Spinal cord (tissue), 10 donors: Measurements from ENCODE around the gene LOXL3. TPM values are rescaled to one million over a fixed set of nuclear protein-coding genes. Genes with fewer than 3 reads are reported as not detected.

Experiments used
- DNase-seq, 6 donors: peaks; one replicate each; pipeline versions ENCODE4 v3.0.0 to v3.0.0-alpha.2; 2013 to 2015; ENCODE audit warnings: low spot score in 6 of 6, low read depth in 4 of 6
- H3K27ac ChIP-seq: one replicate; pipeline ENCODE4 v1.5.1; 2013; ENCODE audit warnings: low read depth, low read length, control low read depth
- H3K27me3 ChIP-seq: one replicate; pipeline ENCODE4 v1.6.1; 2013; ENCODE audit warnings: low read length; ENCODE audit not compliant: control insufficient read depth, insufficient read depth
- H3K36me3 ChIP-seq: one replicate; pipeline ENCODE4 v1.6.1; 2013; ENCODE audit warnings: low read length; ENCODE audit not compliant: control insufficient read depth, insufficient read depth
- H3K4me1 ChIP-seq: one replicate; pipeline ENCODE4 v1.6.1; 2013; ENCODE audit warnings: low read length; ENCODE audit not compliant: control insufficient read depth, insufficient read depth
- H3K4me3 ChIP-seq: one replicate; pipeline ENCODE4 v1.5.1; 2013; ENCODE audit warnings: low read depth, low read length, control low read depth
- H3K9me3 ChIP-seq: one replicate; pipeline ENCODE4 v1.6.1; 2013; ENCODE audit warnings: low read length; ENCODE audit not compliant: control insufficient read depth, insufficient read depth
- WGBS: methylation state at CpG from one replicate; pipeline ENCODE4 v1.1.5; 2013; ENCODE audit warnings: missing lambda C conversion rate; ENCODE audit not compliant: insufficient coverage; 5-methylcytosine and 5-hydroxymethylcytosine counted together
- polyA plus RNA-seq, 2 donors: library from polyadenylated mRNA; unstranded; fragments of 120-200 nt; gene quantifications; one replicate each; pipeline ENCODE4 v1.2.1, GENCODE V29; 2013; ENCODE audit not compliant: insufficient read length in 2 of 2
- total RNA-seq, 2 donors: library from RNA; depleted of rRNA in 1 of 2; stranded (reverse); fragments of 120-200 nt in 1 of 2; fragments of >200 nt in 1 of 2; gene quantifications; one replicate each; pipeline versions ENCODE4 v1.2.3 to v1.2.4, GENCODE V29; 2013 to 2014
- donor health status: healthy.

Gene LOXL3
- total and polyA plus RNA-seq, 4 donors = 10.5 to 18.8 (median 18.1) TPM

DNA sequence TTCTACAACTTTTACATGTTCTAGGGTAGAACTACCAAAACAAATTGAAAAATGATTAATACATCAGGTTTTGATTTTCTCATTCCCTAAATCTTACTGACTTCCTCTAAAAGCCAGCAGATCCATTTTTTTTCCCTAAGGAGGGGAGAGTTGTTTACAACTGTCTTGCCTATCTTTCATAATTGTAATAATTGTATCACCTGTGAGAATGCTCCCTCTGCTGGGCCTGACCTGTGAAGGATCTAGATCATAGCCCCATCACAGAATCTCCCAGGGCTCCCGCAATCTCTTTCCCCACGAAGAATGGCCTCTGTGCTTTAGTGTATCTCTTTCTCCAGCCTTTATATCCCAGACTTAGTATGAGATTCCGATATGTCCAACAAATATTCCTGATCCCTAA, 9.1 kb downstream of the LOXL3 start:
- Histone ChIP-seq H3K36me3 (peaks cover 5% of the 10 kb centered on the region), H3K4me1 (peaks cover 13% of the 10 kb centered on the region), H3K27me3 (peaks cover 3% of the 10 kb centered on the region), H3K4me3 (no peak overlapping the region), H3K9me3 (no peaks in the 10 kb centered on the region), H3K27ac (no peak overlapping the region)
- 95% methylated on average over 3 of the region's 3 CpGs for WGBS
- no peak for DNase-seq

DNA sequence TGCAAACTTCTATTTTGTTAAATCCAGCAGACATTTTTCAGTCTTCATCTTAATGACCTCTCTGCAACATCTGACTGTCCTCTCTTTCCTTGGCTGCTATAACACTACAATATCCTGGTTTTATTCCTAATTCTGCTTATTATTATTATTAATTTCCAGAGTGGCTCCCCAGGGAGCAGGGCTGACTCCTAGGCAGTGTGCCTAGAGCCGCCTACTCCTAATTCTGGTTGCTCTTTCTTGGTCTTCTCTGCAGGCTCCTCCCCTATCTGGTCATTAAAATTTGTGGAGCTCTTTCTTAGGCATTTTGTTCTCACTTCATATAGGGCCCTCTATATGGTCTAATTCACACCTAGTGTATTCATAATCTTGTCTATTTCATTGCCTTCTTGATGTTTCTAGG, 10.8 kb downstream of the LOXL3 start:
- Histone ChIP-seq H3K4me1 (no peaks in the 10 kb centered on the region), H3K9me3 (no peaks in the 10 kb centered on the region), H3K27ac (no peak overlapping the region), H3K36me3 (peaks cover 3% of the 10 kb centered on the region), H3K4me3 (no peak overlapping the region), H3K27me3 (no peaks in the 10 kb centered on the region)
- 100% methylated on average over 1 of the region's 1 CpG for WGBS
- DNase-seq = no peak

DNA sequence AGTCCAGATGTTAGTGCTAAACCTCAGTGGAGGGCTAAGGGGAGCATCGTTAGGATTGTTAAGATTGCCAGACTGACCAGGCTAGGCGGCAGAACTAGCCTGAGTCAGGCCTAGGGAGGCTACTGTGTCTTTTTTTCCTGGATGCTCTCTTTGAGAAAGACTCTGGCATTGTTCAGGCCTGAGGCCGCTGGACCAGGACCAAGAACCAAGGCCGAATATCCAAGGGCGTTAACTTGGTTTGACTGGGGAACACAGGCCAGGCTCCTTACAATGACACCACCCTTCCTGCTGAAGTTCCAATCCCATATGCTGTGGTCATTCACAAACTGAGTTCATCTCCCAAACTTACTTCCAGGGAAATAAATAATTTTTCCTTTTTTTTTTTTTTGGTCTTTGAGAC, 13.5 kb downstream of the LOXL3 start:
- WGBS = 76% methylated on average over 5 of the region's 5 CpGs
- no peaks in the 10 kb centered on the region for H3K9me3 ChIP-seq
- peaks cover 17% of the 10 kb centered on the region for H3K36me3 ChIP-seq
- H3K27ac ChIP-seq = no peak overlapping the region
- no peaks in the 10 kb centered on the region for H3K4me1 ChIP-seq
- H3K27me3 ChIP-seq = no peaks in the 10 kb centered on the region
- no peak overlapping the region for H3K4me3 ChIP-seq
- no peak for DNase-seq

DNA sequence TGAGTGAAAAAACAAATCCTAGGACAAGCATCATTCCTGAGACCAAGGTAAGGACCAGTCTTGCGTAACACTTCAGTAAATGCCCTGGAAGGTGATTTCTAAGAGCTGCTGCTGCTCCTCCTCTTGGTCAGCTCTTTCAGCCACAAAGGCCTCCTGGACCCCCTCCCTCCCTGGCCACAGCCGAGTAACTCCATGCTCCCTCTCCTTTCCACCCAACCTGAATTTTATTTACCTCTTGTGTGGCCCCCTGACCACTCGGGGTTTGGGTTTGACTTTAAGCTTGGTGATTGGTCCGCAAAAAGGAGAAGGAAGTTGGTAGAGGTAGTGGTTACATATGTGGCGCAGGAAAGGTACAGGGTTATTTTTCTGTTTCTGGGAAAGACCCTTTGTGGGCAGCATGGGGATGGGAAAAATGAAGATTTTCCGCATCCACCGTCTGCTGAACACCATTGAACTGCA, 14.8 kb downstream of the LOXL3 start:
- no peak overlapping the region for H3K27ac ChIP-seq
- no peaks in the 10 kb centered on the region for H3K27me3 ChIP-seq
- peaks cover 31% of the 10 kb centered on the region for H3K36me3 ChIP-seq
- no peak for DNase-seq
- no peak overlapping the region for H3K4me3 ChIP-seq
- WGBS = 85% methylated on average over 6 of the region's 7 CpGs
- H3K9me3 ChIP-seq = no peaks in the 10 kb centered on the region
- no peaks in the 10 kb centered on the region for H3K4me1 ChIP-seq

DNA sequence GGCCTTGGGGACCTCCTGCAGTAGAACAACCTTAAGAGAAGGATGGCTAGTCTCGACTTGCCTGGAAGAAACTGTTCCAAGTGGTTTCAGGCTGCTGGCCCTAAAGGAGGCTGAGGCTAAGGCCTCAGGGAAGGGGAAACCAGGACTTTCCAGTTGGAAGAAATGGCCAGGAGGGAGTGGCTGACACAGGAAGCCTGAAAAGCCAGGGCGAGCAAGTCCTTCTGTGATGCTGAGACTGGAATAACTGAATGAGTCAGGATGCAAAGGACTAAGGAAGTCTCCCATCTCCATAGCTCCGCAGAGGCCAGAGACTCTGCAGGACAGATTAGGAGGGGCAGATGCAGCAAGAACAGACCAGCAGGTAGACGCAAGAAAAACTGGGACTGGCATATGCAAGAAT, 16.6 kb downstream of the LOXL3 start:
- Histone ChIP-seq H3K36me3 (peaks cover 47% of the 10 kb centered on the region), H3K27me3 (no peaks in the 10 kb centered on the region), H3K27ac (no peak overlapping the region), H3K4me3 (no peak overlapping the region), H3K9me3 (no peaks in the 10 kb centered on the region), H3K4me1 (no peaks in the 10 kb centered on the region)
- 80% methylated on average over 4 of the region's 4 CpGs for WGBS
- DNase-seq = no peak

DNA sequence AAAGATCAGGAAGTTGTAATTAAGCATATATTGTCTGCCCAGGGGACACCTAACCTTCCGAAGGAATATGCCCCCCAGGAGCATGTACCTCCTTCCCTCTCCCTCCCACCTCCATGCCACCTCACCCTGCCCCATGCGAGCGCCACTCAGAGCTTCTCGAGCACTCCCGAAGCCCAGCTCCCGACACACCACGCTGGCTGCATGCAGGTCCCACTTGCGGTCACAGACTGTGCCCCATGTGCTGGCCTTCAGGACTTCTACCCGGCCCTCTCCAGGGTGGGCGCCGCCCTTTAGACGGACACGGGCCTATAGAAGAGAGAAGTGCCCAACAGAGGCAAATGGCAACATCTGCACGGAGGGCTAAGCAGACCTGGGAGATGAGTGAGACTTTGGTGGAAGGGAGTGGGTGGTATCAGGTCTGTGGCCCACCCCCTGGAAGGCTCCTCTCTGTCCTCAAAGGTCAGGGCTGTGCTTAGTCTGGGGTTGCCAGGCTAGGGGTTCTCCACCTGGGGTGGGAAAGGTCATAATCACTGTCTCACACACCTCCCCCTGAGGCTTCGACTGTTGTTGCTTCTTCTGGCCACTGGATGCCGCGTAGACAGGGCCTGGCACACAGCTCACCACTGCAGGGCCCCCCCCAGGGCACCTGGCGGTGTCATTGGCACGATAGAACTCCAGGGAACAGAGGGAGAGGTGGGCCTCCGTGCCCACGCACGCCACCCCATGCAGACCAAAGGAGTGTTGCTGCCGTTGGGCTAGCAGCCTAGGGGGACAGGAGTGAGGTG, 17.4 kb downstream of the LOXL3 start:
- H3K36me3 ChIP-seq = peaks cover 51% of the 10 kb centered on the region
- DNase-seq = no peak
- no peak overlapping the region for H3K4me3 ChIP-seq
- H3K9me3 ChIP-seq = no peaks in the 10 kb centered on the region
- no peak overlapping the region for H3K27ac ChIP-seq
- no peaks in the 10 kb centered on the region for H3K27me3 ChIP-seq
- WGBS = 90% methylated on average over 21 of the region's 23 CpGs
- H3K4me1 ChIP-seq = peaks cover 4% of the 10 kb centered on the region

DNA sequence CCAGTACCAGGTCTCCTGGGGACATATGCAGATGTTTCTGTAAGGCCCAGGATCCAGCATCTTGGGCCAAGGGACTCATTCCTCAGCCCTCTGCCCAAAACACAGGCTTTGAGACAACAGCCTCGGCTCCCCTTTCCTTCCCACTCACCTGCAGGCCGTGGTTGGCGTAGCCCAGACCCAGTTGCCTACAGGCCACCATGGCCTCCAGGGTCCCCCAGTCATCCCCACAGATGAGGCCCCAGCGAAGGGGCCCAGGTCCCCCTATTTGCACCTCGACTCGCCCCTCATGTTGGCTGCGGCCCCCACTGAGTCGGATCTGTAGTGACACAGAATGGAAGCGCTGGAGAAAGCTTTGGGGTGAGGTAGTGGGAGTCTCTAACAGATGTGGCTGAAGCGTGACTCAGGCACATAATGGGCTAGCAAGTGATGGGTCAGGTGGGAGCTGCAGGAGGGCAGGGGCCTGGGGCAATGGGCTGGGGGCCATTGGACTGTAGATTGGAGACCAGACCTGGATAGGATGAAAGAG, 18.2 kb downstream of the LOXL3 start:
- no peak for DNase-seq
- Histone ChIP-seq H3K27me3 (no peaks in the 10 kb centered on the region), H3K36me3 (peaks cover 52% of the 10 kb centered on the region), H3K4me1 (peaks cover 13% of the 10 kb centered on the region), H3K9me3 (no peaks in the 10 kb centered on the region), H3K27ac (no peak overlapping the region), H3K4me3 (no peak overlapping the region)
- 92% methylated on average over 10 of the region's 10 CpGs for WGBS

DNA sequence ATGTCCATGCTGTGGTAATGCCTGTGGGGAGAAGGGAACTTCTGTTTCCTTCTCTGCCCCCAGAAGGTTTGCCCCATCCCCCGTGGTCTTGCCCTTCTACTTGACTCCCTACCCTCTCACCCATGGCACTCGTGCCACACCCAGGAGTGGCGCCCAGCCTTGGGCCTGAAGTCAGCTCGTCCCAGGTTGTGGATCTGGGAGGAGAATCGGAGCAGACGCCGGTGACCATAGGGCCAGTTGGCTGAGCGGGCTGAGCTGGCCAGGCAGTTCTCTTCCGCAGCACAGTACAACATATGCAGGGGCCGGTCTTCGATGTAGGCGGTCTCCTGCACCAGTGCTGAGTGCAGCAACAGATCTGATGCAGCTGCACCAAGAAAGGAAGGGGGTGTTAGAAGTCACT, 19.3 kb downstream of the LOXL3 start:
- no peak for DNase-seq
- whole genome bisulfite sequencing = 89% methylated on average over 9 of the region's 12 CpGs
- H3K27me3 ChIP-seq = no peaks in the 10 kb centered on the region
- H3K9me3 ChIP-seq = no peaks in the 10 kb centered on the region
- H3K4me3 ChIP-seq = no peak overlapping the region
- H3K36me3 ChIP-seq = peaks cover 49% of the 10 kb centered on the region
- H3K27ac ChIP-seq = no peak overlapping the region
- peaks cover 14% of the 10 kb centered on the region for H3K4me1 ChIP-seq

DNA sequence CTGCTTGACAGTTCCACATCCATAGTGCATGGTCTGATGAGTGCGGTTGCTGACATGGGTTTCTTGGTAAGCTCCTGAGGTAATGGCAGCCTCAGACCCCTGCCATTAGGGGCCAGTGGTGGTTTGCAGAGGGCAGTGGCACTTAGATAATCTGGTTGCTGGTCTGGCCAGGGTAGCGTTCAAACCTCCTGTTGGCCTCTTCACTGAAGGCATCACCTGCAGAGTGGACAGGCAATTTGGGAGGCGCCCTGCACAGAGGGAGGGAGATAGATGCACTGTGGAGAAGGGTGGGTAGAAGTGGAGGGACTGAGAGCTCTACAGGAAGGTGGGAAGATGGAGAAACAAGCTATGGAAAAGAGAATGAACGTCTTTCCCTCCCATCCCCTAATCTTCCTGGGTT, 20.3 kb downstream of the LOXL3 start:
- WGBS = 95% methylated on average over 2 of the region's 4 CpGs
- H3K9me3 ChIP-seq = no peaks in the 10 kb centered on the region
- H3K27ac ChIP-seq = no peak overlapping the region

DNA sequence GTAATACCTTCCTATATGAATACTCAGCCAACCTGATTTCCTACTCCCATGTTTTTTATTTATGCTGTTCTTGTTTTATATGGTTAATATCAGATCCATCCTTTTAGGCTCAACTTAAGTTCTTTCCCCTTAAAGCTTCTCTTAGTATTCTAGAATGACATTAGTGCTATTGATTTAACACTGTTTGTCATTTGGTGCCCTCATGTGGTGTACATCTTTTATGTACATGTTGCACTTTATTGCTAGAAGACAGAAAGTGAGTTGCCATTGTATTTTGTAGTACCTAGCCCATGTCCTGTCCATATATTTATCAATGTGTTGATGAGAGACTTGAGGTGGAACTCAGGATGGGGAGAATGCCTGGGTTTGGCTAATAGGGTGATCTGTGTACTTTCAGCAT, 21.5 kb downstream of the LOXL3 start:
- DNase-seq = peak in 1 of 6 donors; percentile 60
- H3K4me3 ChIP-seq = no peak overlapping the region
- peaks cover 63% of the 10 kb centered on the region for H3K36me3 ChIP-seq

More for the DNA sequence above, 20.3 kb downstream of the LOXL3 start:
- Histone ChIP-seq H3K36me3 (peaks cover 51% of the 10 kb centered on the region), H3K4me3 (no peak overlapping the region), H3K4me1 (peaks cover 22% of the 10 kb centered on the region), H3K27me3 (no peaks in the 10 kb centered on the region)
- DNase-seq = no peak

More for the DNA sequence above, 21.5 kb downstream of the LOXL3 start:
- H3K9me3 ChIP-seq = no peaks in the 10 kb centered on the region
- H3K27ac ChIP-seq = no peak overlapping the region
- H3K27me3 ChIP-seq = no peaks in the 10 kb centered on the region
- H3K4me1 ChIP-seq = peaks cover 28% of the 10 kb centered on the region
